Measurements from ENCODE around the gene ZNF133.
"Not testable (repeated sequence)": the region's sequence is repeated elsewhere in the genome, so short reads cannot be mapped to it uniquely, and the experiment has no call there.

ZNF133 gene

DNA sequence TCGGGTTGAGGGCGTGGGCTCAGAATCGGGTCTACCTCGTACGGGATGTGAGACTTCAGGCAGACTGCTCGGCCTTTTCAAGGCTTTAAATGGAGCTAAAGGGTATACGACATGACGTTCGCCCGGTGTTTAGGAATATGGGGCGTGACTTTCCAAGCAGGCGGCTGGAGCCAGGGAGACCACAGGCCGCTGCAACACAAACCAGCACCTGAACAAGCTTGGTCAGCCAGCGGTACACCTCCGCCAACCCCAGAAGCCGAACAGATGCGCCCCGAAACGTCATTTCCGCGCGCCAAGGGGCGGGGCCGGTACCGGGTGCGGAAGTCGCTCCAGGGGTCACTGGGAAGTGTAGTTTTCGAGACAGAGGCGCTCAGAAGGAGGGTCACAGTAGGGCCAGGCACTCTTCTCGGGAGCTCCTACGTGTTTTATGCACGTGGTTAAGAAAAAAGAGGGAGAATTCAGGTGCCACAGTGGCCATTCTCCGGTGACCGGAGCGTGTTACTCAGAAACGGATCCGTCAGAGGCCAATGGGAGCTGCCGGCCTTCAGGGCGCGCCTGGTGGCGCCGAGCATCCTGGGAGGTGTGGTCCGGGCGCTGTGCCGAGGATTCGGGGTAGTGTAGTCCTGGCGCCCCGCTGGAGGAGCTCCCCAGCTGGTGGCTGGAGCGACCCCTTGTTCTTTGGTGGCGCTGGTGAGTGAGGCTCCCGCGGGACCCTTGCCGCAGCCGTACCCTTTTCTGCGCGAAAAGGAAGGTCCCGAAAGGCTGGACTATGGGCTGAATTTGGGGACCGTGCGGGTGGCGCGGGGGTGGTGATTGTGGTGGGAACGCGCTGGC lies at the start of gene ZNF133:
Gene ZNF133, plus strand, starts transcription at position 613 of the 834 bp plus-strand sequence. CDS start 17,160 bp downstream, outside the sequence.
- peak; percentile 93 for DNase-seq

DNA sequence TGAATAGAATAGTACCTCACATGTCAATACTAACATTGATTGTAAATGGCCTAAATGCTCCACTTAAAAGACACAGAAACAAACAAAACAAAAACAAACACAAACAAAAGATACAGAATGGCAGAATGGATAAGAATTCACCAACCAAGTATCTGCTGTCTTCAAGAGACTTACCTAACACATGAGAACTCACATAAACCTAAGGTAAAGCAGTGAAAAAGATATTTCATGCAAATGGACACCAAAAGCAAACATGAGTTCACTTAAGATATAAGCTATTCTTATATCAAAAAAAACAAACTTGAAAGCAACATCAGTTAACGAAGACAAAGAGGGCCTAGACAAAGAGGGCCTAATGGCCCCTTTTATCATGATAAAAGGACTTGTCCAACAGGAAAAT lies 47.3 kb upstream of the ZNF133 start:
- no peak for DNase-seq

DNA sequence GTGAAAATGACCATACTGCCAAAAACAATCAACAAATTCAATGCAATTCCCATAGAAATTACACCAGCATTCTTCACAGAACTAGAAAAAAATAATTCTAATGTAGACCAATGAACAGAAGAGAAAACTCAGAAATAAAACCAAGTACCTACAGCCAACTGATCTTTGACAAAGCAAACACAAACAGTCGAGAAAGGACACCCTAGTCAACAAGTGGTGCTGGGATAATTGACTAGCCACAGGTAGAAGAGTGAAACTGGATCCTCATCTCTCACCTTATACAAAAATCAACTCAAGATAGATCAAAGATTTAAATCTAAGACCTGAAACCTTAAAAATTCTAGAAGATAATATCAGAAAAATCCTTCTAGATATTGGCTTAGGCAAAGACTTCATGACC lies 44.5 kb upstream of the ZNF133 start:
- DNase-seq = no peak

DNA sequence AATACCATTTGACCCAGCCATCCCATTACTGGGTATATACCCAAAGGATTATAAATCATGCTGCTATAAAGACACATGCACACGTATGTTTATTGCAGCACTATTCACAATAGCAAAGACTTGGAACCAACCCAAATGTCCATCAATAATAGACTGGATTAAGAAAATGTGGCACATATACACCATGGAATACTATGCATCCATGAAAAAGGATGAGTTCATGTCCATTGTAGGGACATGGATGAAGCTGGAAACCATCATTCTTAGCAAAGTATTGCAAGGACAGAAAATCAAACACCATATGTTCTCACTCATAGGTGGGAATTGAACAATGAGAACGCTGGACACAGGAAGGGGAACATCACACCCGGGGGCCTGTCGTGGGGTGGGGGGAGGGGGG lies 39.8 kb upstream of the ZNF133 start:
- not testable (repeated sequence) for DNase-seq

DNA sequence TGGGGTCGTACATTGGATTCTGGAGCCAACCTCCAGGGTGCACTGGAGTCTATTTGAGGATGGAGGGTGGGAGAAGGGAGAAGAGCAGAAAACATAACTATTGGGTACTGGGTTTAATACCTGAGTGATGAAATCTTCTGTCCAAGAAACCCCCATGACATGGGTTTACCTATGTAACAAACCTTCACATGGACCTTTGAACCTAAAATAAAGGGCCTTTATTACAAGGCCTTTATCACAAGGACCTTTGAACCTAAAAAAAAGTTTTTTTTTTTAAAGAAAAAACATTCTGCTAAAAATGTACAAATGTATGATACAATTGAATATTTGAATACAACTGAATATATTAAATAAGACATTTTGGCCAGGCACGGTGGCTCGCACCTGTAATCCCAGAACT lies 38.1 kb upstream of the ZNF133 start:
- DNase-seq = no peak

DNA sequence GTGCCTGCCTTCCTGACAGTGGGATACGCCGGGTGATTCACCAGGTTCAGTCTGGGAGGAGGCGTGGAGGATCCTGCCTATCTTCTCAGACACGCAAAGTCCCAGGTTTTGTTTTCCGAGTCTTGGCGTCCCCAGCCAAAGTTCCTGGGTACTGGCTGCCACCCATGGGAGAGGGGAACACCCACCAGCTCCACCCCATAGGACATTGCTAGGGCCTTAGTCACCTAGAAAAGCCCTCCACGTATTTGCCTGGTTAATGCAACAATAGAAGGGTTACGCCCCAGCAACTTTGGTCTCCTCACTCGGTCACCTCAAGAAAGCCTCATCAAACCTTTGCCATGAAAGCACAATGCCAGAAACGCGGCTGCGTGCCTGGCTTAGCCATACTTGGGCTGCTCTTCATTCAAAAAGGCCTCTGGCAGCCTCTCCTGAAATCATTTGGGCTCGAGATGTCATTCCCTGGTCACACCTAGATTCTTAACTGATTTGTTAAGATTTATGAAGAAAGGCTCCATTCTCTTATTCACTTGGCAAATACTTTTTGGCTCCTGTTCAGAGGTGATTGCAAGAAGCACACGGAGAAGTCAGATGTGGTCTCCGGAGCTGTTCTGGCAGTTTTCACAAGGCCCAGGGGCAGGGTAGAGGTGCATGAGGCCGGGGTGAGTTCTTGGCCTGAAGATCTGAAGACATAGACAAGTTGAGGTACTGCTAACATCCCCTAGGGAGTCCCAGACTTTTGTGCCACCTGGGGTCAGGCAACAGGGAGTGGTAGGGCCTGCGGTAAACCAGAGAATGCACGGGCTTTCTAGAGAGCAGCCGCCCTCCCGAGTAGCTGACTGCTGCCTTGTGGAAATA lies 35.5 kb upstream of the ZNF133 start:
- no peak for DNase-seq

DNA sequence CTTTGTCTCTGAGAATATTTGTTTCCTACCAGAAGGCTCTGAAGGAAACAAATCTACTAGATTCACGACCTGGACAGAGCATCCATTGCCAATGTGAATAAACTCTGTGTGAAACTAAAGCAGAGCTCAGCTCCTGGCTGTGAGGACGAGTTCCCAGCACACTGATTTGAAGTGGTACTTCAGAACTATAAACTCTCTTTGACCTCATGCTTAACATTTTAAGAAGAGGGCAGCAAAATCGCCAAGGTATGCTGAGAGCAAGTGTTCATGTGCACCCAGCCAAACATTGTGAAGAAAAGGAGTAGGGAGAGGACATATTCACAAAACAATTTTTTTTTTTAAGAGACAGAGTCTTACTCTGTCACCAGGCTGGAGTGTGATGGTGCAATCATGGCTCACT lies 33.7 kb upstream of the ZNF133 start:
- DNase-seq = no peak

DNA sequence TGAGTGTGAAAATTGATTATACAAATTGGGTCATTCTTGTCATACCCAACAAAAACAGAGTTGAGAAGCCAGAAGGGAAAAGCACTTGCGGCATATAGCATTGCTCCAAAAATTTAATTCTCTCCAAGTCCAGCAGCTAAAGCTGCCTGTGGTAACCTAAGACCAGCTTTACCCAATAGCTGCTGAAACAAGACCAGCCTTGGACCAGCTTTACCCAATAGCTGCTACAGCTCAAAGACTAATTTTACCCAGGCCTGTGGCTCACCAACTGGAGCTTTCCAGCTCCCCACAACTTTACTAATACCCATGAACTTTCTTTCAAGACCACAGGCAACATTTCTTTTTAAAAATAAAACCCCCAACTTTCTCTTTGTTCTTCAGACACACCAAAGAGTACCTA lies 32.8 kb upstream of the ZNF133 start:
- no peak for DNase-seq

DNA sequence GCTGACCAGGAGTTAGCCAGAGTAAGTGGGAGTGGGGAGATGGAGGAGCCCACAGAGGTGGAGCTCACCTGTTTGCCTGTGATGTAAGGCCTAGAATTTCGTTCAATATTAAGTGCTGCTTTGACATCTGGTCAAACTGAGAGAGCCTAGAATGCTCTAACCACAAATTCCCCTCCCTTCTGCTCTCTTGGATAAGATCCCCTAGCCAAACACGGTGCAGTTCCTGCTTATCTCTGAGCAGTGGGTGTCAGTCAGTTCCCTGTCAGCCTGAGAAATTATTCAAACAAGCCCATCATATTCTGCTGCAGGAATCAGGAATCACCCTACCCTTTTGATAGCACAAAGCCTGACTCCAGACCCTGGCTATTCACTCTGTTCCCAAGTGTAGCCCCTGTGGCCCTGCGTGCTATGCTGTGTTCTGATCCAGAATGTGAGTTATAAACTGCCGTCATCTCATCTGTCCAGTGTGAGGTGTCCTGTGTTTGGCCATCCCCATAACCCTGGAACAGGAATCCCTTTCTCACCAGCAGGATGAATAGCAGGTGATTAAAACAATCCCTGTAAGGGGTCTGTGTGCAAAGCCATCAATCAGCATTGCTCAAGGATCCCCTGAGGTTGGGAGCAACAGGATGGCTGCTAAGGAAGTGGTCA lies 31.8 kb upstream of the ZNF133 start:
- DNase-seq = no peak

DNA sequence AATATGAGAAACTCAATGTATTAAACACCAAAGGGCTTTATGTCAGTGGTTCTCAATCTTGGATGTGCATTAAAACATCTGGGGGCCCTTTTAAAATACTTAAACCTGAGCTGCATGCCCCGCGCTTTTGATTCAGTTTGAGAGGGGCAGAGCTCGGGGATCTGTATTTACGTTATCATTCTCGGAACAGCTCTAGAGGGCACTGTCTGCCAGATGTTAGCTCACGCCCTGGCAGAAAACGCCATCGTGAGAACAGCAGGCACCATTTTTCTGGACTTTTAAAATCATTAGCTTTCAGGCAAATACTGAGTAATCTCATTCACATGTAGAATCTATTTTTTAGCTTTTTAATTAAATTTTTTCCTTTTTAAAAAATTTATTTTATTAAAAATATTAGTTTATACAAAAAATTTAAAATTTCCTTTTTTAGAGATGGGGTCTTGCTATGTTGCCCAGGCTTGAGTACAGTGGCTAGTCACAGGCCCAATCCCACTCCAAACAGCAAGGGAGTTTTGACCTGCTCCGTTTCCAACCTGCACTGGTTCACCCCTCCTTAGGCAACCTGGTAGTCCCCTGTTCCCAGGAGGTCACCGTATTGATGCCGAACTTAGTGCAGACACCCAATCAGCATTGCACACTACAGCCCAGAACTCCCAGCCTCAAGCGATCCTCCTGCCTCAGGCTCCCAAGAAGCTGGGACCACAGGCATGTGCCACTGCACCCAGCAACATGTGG lies 30.0 kb upstream of the ZNF133 start:
- DNase-seq = no peak

DNA sequence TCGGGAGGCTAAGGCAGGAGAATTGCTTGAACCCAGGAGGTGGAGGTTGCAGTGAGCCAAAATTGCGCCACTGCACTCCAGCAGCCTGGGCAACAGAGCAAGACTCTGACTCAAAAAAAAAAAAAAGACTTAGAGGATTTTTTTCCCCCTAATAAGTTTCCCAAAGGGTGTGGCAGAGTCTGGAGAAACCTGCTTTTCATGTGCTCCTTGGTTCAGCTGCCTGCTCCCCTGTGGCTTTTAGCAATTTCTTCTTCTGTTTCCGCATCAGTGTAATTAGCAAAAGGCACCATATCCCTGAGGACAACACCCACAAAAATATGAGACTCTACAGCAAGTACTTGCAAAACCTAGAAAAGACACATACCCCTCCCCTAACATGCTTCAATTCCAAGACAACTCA lies 28.6 kb upstream of the ZNF133 start:
- DNase-seq = no peak

DNA sequence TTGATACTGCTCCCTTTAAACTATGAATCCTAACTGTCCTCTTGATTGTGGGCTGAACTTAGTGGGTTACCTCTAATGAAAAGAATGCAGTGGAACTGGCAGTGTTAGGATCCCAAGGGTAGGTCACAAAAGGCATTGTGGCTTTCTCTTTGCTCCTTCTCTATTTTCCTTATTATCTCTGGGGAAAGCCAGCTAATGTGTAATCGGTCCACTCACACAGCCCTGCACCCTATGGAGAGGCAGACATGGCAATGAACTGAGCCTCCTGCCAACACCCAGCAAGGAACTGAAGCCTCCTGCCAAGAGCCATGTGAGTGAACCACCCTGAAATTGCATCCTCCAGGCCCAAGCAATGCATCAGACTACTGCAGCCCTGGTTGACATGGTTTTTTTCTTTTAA lies 24.6 kb upstream of the ZNF133 start:
- DNase-seq = no peak

DNA sequence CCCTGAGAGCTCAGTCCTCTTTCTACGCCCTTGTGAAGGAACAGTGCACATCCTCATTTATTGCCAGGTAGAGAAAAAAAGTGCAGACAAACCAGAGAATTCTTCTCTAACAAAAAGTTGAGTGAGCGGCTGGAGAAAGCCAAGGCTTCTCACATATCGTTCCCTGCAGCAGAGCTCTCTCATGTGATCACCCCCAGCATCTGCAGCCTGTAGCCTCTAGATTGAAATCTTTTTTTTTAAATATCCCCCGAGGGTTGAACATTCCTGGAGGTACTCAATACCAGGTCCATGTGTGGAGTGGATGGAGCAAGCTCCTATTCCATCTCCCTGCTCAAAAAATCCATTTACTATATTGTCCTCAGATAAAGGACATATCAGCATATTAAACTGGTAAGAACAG lies 22.9 kb upstream of the ZNF133 start:
- no peak for DNase-seq

DNA sequence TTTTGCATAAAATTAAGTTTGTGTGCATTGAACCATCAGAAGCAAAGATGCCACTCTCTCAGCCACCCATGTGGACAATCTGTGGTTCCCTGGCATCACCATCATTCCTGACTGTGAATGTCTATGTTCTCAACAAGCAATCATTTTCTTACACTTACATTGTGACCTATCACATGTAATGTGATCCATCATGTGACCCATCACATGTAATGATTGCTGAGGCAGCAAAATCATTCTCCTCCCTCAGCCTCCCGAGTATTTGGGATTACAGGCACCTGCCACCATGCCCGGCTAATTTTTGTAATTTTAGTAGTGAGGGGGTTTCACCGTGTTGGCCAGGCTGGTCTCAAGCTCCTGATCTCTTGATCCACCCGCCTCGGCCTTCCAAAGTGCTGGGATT lies 22.0 kb upstream of the ZNF133 start:
- no peak for DNase-seq

DNA sequence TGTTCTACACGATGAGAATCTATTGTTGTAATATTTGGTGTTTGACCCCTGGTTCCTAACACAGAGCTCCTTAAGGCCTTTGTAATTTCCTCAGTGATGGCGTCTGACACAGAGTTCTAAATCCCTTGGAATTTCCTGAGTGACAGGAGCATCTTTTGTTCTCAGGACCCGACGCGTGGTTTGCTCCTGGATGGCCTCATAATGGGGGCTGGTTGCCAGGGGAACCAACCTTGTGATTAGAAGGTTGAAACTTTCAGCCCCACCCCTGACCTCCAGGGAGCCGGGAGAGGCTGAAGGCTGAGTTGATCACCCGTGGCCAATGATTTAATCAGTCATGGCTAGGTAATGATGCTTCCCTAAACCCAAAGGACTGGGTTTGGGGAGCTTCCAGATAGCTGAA lies 20.5 kb upstream of the ZNF133 start:
- DNase-seq = no peak

DNA sequence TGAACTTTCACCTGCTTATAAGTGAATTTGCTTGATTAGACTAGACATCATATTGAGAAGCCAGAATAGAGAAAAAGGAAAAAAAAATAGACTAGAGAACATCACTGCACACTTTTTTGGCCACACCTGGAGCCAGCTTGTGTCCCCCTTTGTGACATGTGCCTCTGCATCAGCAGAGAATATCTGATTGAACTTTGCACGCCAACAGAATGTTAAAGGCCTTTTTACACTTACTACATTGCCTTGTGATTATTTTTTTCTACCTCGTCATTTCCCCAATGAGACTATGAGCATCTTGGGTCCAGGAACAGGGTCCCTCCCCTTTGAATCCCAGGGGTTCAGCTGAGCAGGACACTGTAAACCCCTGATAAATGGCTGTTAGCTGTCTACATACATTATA lies 17.2 kb upstream of the ZNF133 start:
- DNase-seq = no peak

DNA sequence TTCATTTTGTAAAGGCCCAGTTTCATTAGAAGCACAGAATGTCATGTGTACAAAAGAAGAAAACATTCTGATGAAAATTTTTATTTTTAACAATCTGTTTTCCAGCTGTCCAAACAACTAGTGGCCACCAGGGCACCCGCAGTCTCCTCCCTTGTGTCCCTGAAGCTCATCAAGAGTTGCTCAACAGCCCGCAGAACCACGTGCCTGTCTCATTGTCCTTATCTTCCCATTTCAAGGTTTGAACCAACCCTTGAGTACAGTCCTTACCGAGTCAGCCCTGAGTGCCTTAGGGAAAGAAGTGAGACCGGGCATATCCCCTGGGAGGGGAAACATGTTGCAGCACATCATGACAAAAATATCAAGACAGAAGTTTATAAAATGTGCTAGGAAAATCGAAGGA lies 15.9 kb upstream of the ZNF133 start:
- no peak for DNase-seq

DNA sequence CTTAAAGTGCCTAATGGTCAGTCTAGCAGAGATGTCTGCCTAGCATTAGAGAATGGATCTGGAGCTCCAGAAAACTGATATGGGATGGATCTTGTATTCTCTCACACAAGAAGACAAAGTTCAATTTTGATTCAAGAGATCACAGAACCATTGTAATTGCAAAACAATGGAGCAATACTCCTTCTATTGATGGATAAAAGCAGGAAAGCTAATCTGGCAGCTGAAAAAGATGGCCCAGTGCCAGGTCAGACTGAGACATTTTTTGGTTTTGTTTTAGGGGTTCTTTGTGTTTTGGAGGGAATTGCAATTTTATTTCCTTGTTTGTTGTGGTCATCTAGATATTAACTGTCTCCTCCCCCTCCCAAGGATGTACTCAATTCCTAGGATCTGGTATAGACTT lies 14.6 kb upstream of the ZNF133 start:
- DNase-seq = no peak

DNA sequence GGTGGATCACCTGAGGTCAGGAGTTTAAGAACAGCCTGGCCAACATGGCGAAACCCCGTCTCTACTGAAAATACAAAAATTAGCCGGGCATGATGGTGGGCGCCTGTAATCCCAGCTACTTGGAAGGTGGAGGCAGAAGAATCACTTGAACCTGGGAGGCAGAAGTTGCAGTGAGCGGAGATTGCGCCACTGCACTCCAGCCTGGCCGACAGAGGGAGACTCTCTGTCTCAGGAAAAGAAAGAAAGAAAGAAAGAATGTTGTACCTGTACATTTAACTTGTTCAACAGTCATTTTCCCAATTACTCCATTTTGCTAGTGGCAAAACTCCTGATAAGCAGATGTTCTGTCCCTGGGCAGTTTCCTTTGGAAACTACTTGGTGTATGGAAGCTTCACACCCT lies 12.4 kb upstream of the ZNF133 start:
- DNase-seq = not testable (repeated sequence)

DNA sequence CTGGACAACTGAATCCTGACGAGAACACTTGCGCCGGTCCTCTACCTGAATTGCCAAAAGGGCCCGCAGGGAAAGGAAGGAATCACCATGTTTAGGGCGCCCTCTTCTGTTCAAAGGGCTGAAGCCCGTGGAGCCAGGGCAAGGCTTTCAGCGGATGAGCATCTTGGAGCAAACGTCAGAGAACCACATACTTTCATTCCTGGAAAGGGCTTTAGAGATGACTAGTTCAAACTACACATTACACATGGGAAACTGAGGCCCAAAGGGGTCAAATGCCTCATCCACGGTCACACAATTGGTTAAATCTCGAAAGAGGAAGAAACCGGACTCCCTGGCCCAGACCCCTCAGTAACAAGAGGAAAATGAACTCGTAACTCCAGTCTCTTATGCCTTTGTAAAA lies 11.5 kb upstream of the ZNF133 start:
- peak; percentile 47 for DNase-seq

DNA sequence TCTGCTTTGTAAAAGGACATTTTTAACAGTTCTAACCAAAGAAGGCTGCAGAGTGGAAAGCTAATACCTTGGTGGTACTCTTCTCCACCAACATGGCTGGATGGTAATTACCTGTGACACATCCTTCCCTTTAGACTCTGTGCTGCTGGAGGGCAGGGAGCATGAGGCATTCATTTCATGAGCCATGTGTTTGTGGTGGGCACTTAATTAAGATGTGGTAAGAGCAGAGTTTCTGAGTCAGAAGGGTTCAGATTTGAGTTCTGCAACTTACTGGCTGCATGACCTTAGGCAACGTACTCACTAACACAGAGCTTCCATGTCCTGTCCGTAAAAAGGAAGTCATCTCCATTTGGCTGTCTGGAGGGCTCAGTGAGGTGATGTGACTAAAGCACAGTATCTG lies 9.1 kb upstream of the ZNF133 start:
- no peak for DNase-seq

DNA sequence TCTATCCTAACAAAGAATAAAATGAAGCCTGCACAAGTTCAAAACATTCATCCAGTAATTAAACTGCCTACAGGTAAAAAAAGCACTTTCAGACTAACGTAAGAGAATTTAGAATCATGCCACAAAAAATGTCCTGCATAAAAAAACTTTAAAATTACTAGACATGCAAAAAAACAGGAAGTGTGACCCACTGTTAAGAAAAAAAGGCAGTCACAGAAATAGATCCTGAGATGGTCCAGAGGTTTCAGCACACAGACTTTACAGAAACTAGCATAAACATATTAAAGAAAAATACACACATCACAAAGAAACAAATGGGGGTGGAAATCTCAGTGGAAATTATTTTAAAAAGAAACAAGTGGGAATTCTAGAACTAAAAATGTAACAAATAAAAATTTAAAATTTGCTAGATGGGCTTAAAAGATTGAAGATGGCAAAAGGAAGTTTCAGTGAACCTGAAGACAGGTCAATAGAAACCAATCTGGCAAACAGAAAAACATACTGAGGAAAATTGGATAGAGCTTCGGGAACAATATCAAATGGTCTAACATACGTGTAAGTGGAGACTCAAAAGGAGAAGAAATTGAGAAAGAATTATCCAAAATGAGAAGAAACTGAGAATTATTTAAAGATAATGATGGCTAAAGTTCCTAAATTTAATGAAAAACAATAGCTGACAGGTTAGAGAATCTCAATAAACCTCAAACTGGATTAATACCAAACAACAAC lies 3.4 kb upstream of the ZNF133 start:
- DNase-seq = no peak

Measured in fibroblast of skin of right quadriceps (primary cell).